GM12878 (cell line): ENCODE results near the gene ZNF473. TPM values are rescaled to one million over a fixed set of nuclear protein-coding genes. Genes with fewer than 3 reads are reported as not detected.

Experiments used
- ATAC-seq: fragments of 200-7000 bp; cut with Tn5 transposase; 3 replicates; pipeline ENCODE4 v1.9.1; 2020; ENCODE audit warnings: mild to moderate bottlenecking, moderate library complexity
- BruUV-seq: library from RNA; stranded (reverse); fragments of 400-500 nt; replicated peaks from 2 replicates; lab custom pipeline; 2021; lab: Mats Ljungman, UMichigan
- CTCF ChIA-PET: fragments of 300-600 bp; sonication (Branson Sonifier 250); formaldehyde crosslinking; extraction: SDS; loops from one replicate; lab custom pipeline; 2021; ENCODE audit warnings: inconsistent platforms; lab: Yijun Ruan, JAX
- POLR2A ChIA-PET: fragments of 350-600 bp; formaldehyde crosslinking; extraction: SDS; loops from one replicate; lab custom pipeline; 2021; ENCODE audit warnings: inconsistent platforms; lab: Charles Lee
- RAD21 ChIA-PET: fragments of 300-600 bp; sonication (Branson Sonifier 250); formaldehyde crosslinking; loops from one replicate; lab custom pipeline; 2023; ENCODE audit warnings: antibody characterized with exemption; ENCODE audit not compliant: unreplicated experiment; lab: Charles Lee
- SMC1A ChIA-PET: fragments of 300-600 bp; sonication (Branson Sonifier 250); formaldehyde crosslinking; loops from one replicate; lab custom pipeline; 2023; ENCODE audit not compliant: unreplicated experiment, uncharacterized antibody; lab: Charles Lee
- DNase-seq: peaks from one replicate; pipeline ENCODE4 v3.0.0-alpha.2; 2011; ENCODE audit warnings: low read depth, low spot score
- FAIRE-seq: peaks from 3 replicates; lab custom pipeline; 2011; peaks lifted over from hg19 to GRCh38; lab: Jason Lieb, UNC
- H2AFZ ChIP-seq: 2 replicates; pipeline ENCODE4 v1.6.0; 2011; ENCODE audit warnings: low read depth, low read length, control low read depth; ENCODE audit not compliant: control insufficient read depth
- H3K27ac ChIP-seq: 2 replicates; pipeline ENCODE4 v1.5.1; 2011; ENCODE audit warnings: control low read depth; ENCODE audit not compliant: control insufficient read depth, insufficient read depth
- H3K27me3 ChIP-seq, 2 experiments: replicated peaks in 1 of 2; 2 replicates each; pipeline versions ENCODE4 v1.6.0 to v1.6.1; 2011; ENCODE audit warnings: low read length in 1 of 2; ENCODE audit not compliant: control insufficient read depth in 2 of 2, insufficient read depth in 2 of 2
- H3K36me3 ChIP-seq, 2 experiments: 2 replicates each; pipeline ENCODE4 v1.5.1; 2011; ENCODE audit warnings: low read length in 1 of 2; ENCODE audit not compliant: control insufficient read depth in 2 of 2, insufficient read depth in 2 of 2
- H3K4me1 ChIP-seq: 2 replicates; pipeline ENCODE4 v1.6.1; 2011; ENCODE audit warnings: mild to moderate bottlenecking, low read length, moderate library complexity, mixed read lengths; ENCODE audit not compliant: control insufficient read depth, insufficient read depth
- H3K4me2 ChIP-seq: 2 replicates; pipeline ENCODE4 v1.6.0; 2011; ENCODE audit warnings: control low read depth; ENCODE audit not compliant: control insufficient read depth, insufficient read depth
- H3K4me3 ChIP-seq: fragments of 200-600 bp; sonication (generic); 2 replicates; pipeline ENCODE4 v1.5.1; 2016
- H3K79me2 ChIP-seq: 2 replicates; pipeline ENCODE4 v1.6.0; 2011; ENCODE audit warnings: low read length; ENCODE audit not compliant: control insufficient read depth, insufficient read depth
- H3K9ac ChIP-seq: 2 replicates; pipeline ENCODE4 v1.8.0; 2011; ENCODE audit warnings: low read length, control low read depth, mixed read lengths; ENCODE audit not compliant: control insufficient read depth, insufficient read depth
- H3K9me3 ChIP-seq: replicated peaks from 3 replicates; pipeline ENCODE4 v1.5.1; 2011; ENCODE audit warnings: mild to moderate bottlenecking, low read length; ENCODE audit not compliant: control insufficient read depth, insufficient read depth
- H4K20me1 ChIP-seq: 2 replicates; pipeline ENCODE4 v1.6.0; 2011; ENCODE audit not compliant: control insufficient read depth, insufficient read depth
- CHD1 ChIP-seq: IDR thresholded peaks from 2 replicates; pipeline ENCODE4 v1.6.1; 2012; ENCODE audit warnings: low read depth, low read length, improper control_type of control experiment
- RAD21 ChIP-seq: IDR thresholded peaks from 2 replicates; pipeline ENCODE4 v1.6.1; 2011; ENCODE audit warnings: mild to moderate bottlenecking, low read depth, low read length, moderate library complexity; ENCODE audit not compliant: insufficient read depth
- SMAD5 ChIP-seq: IDR thresholded peaks from 2 replicates; pipeline ENCODE4 v1.6.1; 2016; ENCODE audit warnings: antibody characterized with exemption, low read depth
- SMC3 ChIP-seq: IDR thresholded peaks from 2 replicates; pipeline ENCODE4 v1.6.1; 2011; ENCODE audit warnings: low read length, improper control_type of control experiment, borderline replicate concordance
- WGBS: methylation state at CpG from one replicate; pipeline ENCODE4 v1.1.6; 2016; ENCODE audit warnings: low lambda C conversion rate; ENCODE audit not compliant: insufficient replicate concordance, insufficient coverage; ENCODE audit errors: missing lambda C conversion rate; 5-methylcytosine and 5-hydroxymethylcytosine counted together
- in situ Hi-C: fragments of 300-500 bp; cut with MboI; formaldehyde crosslinking; loops from 9 replicates; pipeline ENCODE4 v1.14.3; 2018; ENCODE audit warnings: mixed read lengths
- intact Hi-C: fragments of 100-400 bp; cut with micrococcal nuclease; formaldehyde crosslinking; loops from one replicate; pipeline ENCODE4 v1.14.2; 2022; ENCODE audit not compliant: unreplicated experiment
- polyA plus RNA-seq, 11 experiments: library from polyadenylated mRNA; depleted of rRNA in 4 of 11; unstranded in 6 of 11; stranded (reverse) in 5 of 11; fragments of >200 nt; fragmentation: Nextera tagmentation in 4 of 11; fragmentation: Illumina TruSeq in 1 of 11; extraction: Ambion mirVana in 4 of 11; extraction: Trizol in 1 of 11; gene quantifications; 1 replicate in 1 of 11; 2 replicates in 10 of 11; pipeline versions ENCODE4 v1.2.1 to v1.2.3, GENCODE V29; 2011 to 2016; ENCODE audit warnings: inconsistent platforms in 2 of 11, missing spikeins in 2 of 11, low read depth in 1 of 11
- total RNA-seq, 4 experiments: library from RNA; depleted of rRNA in 3 of 4; stranded (reverse); fragments of >200 nt in 3 of 4; fragmentation: Illumina TruSeq in 1 of 4; extraction: Trizol in 1 of 4; gene quantifications; 2 replicates each; pipeline versions ENCODE4 v1.2.1 to v1.2.3, GENCODE V29; 2013 to 2021
- TF ChIP-seq, protein P1 (sequence below): fragments of 450-650 bp; formaldehyde crosslinking; IDR thresholded peaks from 2 replicates; pipeline ENCODE4 v1.4.0; 2020; ENCODE audit warnings: mild to moderate bottlenecking, moderate library complexity
- TF ChIP-seq, protein P2 (sequence below), 3 experiments: IDR thresholded peaks in 2 of 3; conservative IDR thresholded peaks in 1 of 3; 2 replicates each; pipeline ENCODE4 v1.5.1; 2011; ENCODE audit warnings: low read depth in 3 of 3, low read length in 3 of 3, mild to moderate bottlenecking in 3 of 3, control low read depth in 2 of 3, moderate library complexity in 2 of 3, inconsistent platforms in 1 of 3, mixed read lengths in 1 of 3; ENCODE audit not compliant: control insufficient read depth in 2 of 3, insufficient read depth in 1 of 3; ENCODE audit errors: extremely low read depth in 1 of 3
- TF ChIP-seq, protein P3 (sequence below): IDR thresholded peaks from 2 replicates; pipeline ENCODE4 v1.6.1; 2012; ENCODE audit warnings: improper control_type of control experiment, low read depth, low read length; ENCODE audit not compliant: insufficient replicate concordance

ZNF473 gene
- total and polyA plus RNA-seq, 10 of the 15 experiments (the other 5 are each of a cell fraction or from before 2014, with no cell fraction given) = 2.3 to 14.9 (median 6.3) TPM

DNA sequence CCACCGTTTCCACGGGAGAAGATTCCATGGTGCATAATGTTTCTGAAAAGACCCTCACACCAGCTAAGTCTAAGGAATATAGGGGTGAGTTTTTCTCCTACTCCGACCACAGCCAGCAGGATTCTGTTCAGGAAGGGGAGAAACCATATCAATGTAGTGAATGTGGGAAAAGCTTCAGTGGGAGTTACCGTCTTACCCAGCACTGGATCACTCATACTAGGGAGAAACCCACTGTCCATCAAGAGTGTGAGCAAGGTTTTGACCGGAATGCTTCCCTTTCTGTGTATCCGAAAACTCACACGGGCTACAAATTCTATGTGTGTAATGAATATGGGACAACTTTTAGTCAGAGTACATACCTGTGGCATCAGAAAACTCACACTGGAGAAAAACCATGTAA is 19.1 kb downstream of the ZNF473 start (continued):
- TF ChIP-seq, protein P1, sequence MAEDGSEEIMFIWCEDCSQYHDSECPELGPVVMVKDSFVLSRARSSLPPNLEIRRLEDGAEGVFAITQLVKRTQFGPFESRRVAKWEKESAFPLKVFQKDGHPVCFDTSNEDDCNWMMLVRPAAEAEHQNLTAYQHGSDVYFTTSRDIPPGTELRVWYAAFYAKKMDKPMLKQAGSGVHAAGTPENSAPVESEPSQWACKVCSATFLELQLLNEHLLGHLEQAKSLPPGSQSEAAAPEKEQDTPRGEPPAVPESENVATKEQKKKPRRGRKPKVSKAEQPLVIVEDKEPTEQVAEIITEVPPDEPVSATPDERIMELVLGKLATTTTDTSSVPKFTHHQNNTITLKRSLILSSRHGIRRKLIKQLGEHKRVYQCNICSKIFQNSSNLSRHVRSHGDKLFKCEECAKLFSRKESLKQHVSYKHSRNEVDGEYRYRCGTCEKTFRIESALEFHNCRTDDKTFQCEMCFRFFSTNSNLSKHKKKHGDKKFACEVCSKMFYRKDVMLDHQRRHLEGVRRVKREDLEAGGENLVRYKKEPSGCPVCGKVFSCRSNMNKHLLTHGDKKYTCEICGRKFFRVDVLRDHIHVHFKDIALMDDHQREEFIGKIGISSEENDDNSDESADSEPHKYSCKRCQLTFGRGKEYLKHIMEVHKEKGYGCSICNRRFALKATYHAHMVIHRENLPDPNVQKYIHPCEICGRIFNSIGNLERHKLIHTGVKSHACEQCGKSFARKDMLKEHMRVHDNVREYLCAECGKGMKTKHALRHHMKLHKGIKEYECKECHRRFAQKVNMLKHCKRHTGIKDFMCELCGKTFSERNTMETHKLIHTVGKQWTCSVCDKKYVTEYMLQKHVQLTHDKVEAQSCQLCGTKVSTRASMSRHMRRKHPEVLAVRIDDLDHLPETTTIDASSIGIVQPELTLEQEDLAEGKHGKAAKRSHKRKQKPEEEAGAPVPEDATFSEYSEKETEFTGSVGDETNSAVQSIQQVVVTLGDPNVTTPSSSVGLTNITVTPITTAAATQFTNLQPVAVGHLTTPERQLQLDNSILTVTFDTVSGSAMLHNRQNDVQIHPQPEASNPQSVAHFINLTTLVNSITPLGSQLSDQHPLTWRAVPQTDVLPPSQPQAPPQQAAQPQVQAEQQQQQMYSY = no peak
- no peak for TF ChIP-seq SMAD5
- TF ChIP-seq, all 136 proteins: peak for 0

DNA sequence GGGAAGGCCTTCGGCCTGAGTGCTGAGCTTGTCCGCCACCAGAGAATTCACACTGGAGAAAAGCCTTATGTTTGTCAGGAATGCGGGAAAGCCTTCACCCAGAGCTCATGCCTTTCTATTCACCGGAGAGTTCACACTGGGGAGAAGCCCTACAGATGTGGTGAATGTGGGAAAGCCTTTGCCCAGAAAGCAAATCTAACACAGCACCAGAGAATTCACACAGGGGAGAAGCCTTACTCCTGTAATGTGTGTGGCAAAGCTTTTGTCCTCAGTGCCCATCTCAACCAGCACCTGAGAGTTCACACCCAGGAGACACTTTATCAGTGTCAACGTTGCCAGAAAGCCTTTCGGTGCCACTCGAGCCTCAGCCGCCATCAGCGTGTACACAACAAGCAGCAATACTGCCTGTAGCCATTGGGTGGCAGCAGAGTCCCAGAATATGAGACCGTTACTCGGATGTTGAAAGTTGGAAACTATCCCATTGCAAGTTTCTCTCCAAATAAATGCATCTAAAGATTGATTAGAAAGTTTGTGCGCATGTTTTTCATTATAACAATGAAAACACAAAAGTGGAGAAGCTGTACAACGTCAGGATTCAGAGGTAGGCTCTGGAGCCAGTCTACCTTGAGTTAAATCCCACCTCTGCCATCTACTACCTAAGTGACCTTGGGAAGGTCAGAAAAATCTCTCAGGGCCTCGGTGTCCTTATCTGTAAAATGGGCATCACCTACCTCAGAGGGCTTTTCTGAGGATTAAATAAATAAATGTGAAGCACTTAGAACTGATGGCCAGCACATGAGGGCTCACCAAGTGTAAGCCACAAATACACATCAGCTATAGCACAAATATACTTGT is 21.1 kb downstream of the ZNF473 start:
- Histone ChIP-seq H2AFZ (no peak overlapping the region), H3K9ac (no peak overlapping the region), H3K4me1 (peaks cover 4% of the 10 kb centered on the region; the same call in 1 of the 2 replicates), H3K79me2 (no peaks in the 10 kb centered on the region), H3K9me3 (peaks cover 34% of the 10 kb centered on the region), H3K27me3 (no peaks in the 10 kb centered on the region), H3K4me2 (no peak overlapping the region), H4K20me1 (no peaks in the 10 kb centered on the region), H3K36me3 (peaks cover 31 to 34% of the 10 kb centered on the region in 2 experiments), H3K27ac (no peak overlapping the region), H3K4me3 (no peak overlapping the region)
- WGBS = 93% methylated on average over 14 of the region's 14 CpGs
- ChIA-PET POLR2A (no interaction called here), RAD21 (no interaction called here), CTCF (interaction anchor here (1.6 to 1.8 kb wide), 2 partner anchors 13 to 89 kb away, joined by 4 to 6 read pairs; no protein-coding TSS in a partner anchor), SMC1A (no interaction called here)
- ATAC-seq = no peak
- in situ Hi-C loops = no loop called here
- no peak for FAIRE-seq
- intact Hi-C loops = no loop called here
- no TSS peak for BruUV-seq
- no peak for DNase-seq
- peak; percentile 53; the same call in 1 of the 2 replicates for TF ChIP-seq RAD21
- TF ChIP-seq, protein P2, sequence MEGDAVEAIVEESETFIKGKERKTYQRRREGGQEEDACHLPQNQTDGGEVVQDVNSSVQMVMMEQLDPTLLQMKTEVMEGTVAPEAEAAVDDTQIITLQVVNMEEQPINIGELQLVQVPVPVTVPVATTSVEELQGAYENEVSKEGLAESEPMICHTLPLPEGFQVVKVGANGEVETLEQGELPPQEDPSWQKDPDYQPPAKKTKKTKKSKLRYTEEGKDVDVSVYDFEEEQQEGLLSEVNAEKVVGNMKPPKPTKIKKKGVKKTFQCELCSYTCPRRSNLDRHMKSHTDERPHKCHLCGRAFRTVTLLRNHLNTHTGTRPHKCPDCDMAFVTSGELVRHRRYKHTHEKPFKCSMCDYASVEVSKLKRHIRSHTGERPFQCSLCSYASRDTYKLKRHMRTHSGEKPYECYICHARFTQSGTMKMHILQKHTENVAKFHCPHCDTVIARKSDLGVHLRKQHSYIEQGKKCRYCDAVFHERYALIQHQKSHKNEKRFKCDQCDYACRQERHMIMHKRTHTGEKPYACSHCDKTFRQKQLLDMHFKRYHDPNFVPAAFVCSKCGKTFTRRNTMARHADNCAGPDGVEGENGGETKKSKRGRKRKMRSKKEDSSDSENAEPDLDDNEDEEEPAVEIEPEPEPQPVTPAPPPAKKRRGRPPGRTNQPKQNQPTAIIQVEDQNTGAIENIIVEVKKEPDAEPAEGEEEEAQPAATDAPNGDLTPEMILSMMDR (IDR thresholded peaks at IDR 0.05 in 2 of 3, conservative IDR thresholded peaks at IDR 0.05 in 1 of 3; ENCODE audit: control insufficient read depth in 2 of 3, extremely low read depth in 1 of 3, insufficient read depth in 1 of 3, low read depth in 3 of 3, low read length in 3 of 3) = peak; percentile 39 to 65 (median 62)
- TF ChIP-seq, protein P3, sequence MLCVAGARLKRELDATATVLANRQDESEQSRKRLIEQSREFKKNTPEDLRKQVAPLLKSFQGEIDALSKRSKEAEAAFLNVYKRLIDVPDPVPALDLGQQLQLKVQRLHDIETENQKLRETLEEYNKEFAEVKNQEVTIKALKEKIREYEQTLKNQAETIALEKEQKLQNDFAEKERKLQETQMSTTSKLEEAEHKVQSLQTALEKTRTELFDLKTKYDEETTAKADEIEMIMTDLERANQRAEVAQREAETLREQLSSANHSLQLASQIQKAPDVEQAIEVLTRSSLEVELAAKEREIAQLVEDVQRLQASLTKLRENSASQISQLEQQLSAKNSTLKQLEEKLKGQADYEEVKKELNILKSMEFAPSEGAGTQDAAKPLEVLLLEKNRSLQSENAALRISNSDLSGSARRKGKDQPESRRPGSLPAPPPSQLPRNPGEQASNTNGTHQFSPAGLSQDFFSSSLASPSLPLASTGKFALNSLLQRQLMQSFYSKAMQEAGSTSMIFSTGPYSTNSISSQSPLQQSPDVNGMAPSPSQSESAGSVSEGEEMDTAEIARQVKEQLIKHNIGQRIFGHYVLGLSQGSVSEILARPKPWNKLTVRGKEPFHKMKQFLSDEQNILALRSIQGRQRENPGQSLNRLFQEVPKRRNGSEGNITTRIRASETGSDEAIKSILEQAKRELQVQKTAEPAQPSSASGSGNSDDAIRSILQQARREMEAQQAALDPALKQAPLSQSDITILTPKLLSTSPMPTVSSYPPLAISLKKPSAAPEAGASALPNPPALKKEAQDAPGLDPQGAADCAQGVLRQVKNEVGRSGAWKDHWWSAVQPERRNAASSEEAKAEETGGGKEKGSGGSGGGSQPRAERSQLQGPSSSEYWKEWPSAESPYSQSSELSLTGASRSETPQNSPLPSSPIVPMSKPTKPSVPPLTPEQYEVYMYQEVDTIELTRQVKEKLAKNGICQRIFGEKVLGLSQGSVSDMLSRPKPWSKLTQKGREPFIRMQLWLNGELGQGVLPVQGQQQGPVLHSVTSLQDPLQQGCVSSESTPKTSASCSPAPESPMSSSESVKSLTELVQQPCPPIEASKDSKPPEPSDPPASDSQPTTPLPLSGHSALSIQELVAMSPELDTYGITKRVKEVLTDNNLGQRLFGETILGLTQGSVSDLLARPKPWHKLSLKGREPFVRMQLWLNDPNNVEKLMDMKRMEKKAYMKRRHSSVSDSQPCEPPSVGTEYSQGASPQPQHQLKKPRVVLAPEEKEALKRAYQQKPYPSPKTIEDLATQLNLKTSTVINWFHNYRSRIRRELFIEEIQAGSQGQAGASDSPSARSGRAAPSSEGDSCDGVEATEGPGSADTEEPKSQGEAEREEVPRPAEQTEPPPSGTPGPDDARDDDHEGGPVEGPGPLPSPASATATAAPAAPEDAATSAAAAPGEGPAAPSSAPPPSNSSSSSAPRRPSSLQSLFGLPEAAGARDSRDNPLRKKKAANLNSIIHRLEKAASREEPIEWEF = no peak
- TF ChIP-seq SMC3 = peak; percentile 14; the same call in 1 of the 2 replicates
- no peak for TF ChIP-seq CHD1
